NCI-H345 treated with DMSO at 0.1 percent for 48 hours (cell line): ENCODE measurements around the gene TBC1D5.
"Not testable (repeated sequence)": the region's sequence is repeated elsewhere in the genome, so short reads cannot be mapped to it uniquely, and the experiment has no call there.

ENCODE experiments used
- DNase-seq: peaks from one replicate; lab custom pipeline; 2025; ENCODE audit not compliant: unreplicated experiment; lab: John Stamatoyannopoulos, UW

Gene TBC1D5

DNA sequence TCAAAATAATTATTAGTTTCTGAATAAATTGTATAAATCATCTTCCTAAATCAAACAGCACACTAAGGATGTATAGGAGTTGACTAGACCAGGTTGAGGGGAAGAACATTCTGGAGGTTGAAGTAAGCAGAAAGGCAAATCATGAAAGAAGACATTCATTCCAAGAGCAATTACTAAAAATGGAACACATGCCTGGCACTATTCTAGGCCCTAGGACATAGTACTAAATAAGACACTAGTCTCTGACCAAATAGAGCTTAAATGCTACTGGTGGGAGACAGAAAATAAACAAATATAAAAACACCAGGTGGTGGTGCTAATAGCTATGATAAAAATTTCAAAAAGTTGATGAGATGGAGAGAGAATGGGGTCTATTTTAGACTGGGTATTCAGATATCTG, 190.1 kb downstream of the TBC1D5 start:
- DNase-seq, result no peak

DNA sequence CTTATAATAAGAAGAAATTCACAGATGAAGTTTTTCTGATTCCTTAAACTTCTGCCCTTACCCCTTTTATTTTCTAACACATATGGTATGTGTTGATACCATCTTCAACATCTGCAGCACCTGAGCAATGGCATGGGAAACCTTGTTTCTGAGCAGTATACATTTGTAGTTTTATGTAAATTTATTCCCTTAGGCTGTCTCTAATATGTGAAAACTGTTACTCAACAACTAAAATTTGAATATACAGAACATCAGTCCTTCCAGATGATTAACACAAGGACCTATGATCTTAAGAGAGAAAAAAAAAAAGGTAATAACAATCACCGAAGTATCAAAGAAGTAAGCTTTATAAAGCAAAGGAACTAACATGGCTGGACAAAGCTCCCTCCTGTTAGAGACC, 190.5 kb downstream of the TBC1D5 start:
- no peak for DNase-seq

DNA sequence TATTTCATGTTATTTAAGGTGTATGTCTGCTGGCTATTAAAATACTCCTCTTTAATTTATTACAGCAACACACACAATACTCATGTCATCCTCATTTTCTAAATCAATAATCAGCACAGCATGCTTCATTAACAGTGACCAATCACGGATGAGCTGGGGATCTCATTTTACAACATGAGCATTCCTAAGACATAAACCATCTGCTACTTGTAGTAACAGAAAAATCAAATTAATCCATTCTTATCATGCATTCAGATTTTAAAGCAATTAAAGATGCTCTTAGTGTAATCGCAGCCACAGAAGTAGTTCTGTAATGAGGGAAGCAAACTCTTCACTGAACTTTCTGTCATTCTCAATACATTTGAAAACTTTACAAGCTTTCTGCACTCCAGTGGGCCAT, 191.1 kb downstream of the TBC1D5 start:
- DNase-seq, result no peak

DNA sequence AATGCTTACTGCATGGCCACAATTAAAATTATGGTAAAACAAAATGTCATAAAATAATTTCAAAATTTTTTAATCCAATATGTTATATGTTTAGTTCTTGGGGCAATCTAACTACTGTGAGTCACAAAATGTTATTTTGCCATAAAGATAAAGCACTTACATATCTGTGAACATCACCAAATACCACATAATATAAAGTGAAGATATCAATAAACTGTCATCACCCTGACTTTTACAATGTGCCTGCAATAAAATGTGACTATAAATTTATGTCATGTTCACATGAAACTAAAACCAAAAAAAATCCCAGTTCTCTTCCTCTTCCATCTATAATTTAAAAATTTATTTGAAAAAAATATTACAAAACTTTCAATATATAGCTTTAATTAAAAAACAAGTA, 191.8 kb downstream of the TBC1D5 start:
- no peak for DNase-seq

DNA sequence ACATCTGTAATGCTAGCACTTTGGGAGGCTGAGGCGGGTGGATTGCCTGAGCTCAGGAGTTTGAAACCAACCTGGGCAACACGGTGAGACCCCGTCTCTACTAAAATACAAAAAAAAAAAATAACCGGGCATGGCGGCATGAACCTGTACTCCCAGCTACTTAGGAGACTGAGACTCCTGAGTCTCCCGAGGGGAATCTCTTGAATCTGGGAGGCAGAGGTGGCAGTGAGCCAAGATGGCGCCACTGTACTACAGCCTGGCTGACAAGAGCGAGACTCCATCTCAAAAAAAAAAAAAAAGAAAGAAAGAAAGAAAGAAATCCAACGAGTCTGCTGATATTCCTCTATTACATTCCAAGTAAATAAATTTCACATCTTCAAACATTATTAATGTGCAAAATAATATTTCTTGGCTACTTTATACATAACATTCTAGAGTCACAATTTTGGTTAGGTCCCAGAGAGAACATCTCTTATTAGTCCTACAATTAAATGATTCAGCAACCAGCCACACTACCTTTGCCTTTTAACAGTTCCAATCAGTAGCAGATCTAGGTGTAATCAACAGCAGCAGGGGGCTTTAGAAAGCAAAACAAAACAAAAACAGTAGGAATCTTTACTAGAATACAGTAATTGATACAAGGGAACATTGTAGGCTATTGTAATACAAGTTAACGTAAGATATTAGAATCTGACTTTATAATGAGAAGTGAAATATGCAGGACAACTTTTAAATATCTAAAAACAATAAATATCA, 195.8 kb downstream of the TBC1D5 start:
- DNase-seq, result no peak

DNA sequence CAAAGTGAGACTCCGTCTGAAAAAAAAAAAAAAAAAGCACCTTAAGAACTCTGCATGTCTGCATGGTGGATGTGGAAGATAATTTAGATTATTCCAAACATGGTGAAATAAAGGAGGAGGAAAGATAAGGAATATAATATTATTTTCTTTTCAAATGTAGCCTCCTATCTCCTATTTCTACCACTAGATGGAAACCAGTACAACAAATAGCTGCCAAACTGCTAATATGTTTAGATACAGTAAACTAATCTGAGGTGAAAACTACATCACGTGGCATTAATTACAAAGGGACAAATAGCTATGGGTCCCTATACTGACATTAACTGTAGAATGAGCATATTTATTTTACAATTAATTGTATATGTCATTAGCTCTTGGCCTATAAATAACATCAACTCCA, 197.8 kb downstream of the TBC1D5 start:
- DNase-seq, result no peak

DNA sequence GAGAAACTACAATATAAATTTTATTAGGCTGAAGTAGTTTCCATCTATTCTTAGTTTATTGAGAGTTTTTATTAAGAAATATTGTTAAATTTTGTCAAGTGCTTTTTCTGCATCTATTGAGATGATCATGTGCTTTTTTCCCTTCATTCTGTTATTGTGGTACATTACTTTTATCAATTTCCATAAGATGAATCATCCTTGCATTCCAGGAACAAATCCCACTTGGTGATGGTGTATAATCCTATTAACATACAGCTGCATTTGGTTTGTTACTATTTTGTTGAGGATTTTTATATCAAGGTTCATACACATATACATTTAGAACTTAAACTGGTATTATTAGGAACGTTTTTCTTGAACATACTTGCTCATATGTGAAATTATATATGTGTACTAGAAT, 199.8 kb downstream of the TBC1D5 start:
- DNase-seq, result no peak

DNA sequence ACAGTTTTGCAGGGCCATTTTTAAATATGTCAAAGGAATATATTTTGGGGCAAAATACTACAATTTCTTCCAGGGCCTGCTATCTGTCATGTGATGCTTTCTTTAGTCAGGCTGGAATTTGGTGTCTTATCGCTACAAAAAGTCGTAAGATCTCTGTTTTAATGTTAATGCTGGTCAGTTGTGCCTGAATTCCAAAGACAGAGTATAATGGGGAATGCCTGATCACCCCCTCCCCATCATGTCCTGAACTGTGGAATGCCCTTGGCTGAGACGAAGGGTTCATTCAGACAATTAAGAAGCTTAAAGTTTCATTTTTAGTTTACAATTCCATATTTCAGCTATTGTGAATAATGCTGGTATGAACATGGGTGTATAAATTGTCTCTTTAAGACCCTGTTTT, 203.0 kb downstream of the TBC1D5 start:
- DNase-seq, result no peak

DNA sequence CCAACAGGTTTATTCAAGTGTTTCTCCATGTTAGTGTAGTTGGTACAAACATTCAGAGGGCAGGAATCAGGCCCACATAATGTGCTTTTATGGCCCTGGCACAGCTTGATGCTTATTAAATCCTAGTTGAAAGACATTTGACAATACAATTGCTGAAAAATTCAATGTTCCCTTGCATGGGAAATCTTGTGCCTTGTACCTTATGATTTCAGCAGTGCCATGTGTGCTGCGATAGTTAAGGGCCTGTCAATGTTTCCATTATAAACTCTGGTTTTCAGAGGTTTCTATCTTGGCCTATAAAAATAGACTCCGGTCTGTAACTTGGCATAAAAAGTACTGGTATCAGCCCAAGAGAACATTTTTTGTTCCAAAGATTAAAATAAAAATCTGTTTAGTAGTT, 207.2 kb downstream of the TBC1D5 start:
- no peak for DNase-seq

DNA sequence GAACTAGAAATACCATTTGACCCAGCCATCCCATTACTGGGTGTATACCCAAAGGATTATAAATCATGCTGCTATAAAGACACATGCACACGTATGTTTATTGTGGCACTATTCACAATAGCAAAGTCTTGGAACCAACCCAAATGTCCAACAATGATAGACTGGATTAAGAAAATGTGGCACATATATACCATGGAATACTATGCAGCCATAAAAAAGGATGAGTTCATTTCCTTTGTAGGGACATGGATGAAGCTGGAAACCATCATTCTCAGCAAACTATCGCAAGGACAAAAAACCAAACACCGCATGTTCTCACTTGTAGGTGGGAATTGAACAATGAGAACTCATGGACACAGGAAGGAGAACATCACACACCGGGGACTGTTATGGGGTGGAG, 210.0 kb downstream of the TBC1D5 start:
- not testable (repeated sequence) for DNase-seq

DNA sequence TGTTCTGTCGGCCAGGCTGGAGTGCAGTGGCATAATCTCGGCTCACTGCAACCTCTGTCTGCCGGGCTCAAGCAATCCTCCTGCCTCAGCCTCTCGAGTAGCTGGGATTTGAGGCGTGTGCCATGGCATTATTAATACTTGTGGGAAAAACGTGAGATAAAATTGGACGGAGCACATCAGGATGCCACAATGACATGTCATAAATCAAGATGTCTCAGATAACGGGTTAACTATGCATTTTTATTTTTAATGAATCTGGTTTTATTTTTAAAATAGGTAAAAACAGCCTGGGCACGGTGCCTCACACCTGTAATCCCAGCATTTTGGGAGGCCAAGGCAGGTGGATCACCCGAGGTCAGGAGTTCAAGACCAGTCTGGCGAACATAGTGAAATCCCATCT, 212.8 kb downstream of the TBC1D5 start:
- DNase-seq, result no peak

DNA sequence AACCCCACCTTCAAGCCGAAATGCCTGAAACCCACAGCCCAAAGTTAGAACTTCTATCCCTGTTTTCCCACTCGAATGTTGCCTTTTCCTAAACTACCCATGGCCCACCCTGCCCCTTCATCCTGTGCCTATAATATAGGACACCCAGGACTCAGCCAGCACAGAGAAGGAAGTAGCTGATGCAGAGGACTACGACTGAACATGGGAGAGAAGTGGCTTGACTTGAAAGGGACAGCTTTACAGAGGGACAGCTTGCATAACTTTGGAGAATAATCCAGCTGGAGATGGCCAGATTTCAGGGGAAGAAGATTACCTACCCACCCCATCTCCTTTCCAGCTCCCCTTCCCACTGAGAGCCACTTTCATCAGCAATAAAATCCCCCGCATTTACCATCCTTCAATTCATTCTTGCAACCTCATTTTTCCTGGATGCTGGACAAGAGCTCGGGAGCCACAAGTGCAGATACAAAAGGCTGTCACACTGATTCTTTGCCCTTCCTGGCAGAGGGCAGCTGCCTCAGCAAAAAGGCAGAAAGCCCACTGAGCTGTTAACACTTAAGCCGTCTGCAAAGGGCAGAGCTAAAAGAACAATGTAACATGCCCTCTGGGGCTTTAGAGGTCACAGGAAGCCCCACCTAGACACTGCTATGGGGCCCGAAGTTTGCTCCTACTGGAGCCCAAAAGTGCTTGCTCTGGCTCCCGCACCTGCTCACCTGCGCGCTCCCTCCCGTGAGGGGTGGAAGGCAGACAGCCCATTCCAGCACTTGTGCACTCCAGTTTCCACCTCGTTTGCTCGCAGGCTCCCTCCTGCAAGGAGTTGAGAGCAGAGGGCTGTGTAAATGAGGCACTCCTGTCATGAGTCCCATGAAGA, 224.0 kb downstream of the TBC1D5 start:
- no peak for DNase-seq

DNA sequence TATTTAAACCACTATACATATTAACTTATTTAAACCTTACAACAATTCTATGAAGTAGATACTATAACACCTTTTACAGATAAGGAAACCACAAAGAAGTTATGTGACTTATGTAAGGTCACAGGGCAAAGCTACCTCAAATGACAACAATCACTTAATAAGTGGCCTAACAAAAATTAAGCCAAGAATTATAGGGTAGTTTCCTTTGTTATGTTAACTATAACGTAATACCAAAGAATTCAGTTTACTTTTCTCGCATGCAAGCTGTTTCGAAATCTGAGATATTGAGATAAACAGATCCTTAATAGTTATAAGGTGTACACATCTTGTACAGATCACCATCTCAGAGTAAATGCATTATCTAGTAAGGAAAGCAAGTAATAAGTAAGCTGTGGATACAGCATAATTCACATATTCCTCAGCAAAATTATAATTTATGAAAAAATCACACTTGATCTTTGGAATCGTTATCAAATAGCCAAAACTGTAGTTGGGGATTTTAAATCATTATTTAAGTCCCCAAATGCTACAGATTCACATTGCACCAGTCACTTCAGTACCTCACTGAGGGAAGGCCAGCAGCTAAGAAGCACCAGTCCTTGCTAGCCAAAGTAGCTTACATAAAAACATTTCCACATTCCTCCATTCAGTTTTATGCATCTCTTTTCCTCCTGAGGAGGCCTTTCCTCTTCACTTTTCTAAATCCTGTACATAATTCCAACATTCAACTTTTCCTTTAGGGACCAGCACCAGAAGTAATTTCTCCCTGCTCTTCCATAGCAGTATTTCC, 226.8 kb downstream of the TBC1D5 start:
- no peak for DNase-seq

DNA sequence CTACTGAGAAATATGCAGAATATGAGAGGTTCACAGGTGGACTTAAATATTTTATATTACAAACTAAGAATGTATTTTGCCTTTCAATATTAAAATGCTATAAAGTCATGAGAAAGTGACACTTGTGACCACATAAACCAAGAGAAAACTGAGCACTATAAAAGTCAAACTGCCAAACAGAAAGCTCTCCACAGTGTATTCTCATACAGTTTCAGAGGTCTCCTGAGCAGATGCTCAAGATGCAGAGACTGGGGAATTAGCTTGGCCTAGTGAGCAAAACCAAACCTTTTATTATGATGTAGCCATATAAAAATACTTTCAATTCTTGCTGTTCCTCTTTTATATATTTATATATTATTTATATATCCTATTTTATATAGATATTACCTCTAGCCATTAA, 227.8 kb downstream of the TBC1D5 start:
- DNase-seq, result no peak

DNA sequence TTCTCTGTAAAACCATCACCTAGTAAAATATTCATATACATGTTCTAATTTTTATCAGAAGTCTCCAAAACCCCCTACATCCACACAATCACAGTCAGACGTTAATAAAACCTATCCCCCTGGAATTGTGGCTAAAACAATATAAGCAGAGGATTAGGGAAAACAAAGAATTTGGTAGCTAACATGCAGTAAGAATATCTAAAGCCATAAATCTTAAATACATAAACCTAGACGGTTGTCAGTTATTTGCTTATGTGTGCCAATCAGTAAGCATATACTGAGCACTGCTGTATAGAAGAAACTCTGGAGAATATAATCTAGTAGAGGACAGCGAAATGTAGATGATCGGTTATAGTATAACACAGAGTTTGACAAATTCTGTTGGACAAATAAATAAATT, 232.2 kb downstream of the TBC1D5 start:
- DNase-seq, result no peak

DNA sequence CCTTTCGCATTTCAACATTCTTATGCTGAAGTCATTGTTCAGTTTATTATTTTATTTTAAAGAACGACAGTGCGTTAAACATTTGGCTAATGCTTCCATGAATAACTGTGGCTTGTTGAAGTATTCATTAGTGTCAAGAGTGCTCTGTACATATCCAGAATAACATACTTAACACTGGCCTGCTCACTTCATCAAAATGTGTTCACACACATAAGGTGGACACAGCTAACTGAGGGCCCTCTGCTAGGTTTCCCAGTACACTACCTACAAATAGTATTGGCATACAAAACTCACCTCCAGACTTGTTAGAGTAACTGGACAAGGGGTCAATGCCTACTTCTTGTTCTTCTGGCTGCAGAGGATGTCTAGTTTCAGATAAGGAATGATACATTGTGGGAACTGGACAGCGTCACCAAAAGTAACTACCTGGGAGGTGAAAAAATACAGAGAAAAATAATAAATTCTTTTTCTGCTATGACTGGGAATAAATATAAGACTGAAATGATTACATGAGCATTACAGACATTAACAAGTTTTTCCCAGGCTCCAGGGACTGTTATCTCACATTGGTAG, 234.2 kb downstream of the TBC1D5 start:
- DNase-seq, result no peak

DNA sequence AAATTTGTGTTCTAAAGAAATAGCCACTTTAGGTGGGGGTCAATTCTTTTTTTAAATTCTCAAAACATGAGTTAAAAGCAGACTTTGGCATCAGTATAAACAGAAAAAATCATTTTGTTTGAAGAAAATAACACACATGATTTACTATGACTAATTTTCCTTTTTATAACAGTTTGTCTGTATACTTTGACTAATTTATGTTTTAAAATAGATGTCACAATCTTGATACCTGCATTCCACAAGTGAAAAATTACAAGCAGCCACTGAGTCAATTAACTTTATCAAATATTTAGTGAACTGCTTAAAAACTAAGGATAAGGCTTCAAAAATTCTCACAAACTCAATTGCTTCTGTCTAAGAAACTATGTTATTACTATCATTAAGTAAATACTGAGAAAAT, 235.0 kb downstream of the TBC1D5 start:
- DNase-seq, result no peak

DNA sequence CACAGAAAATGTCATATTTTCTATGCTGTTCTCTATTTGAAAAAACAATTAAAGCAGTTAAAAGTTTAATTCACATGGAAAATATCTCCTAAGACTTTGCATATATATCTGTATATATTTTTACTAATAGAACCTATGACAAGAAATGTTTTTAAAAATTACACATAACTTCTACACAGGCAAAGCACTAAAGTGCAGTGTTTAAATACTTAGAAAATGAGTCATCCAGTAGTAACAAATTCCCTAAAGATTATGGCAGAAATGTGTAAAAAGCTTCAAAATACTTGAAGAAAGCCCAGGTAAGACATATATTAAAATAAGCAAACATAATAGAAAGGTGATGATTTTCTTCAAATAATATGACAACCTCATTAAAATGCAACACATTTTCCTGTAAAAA, 236.6 kb downstream of the TBC1D5 start:
- no peak for DNase-seq

DNA sequence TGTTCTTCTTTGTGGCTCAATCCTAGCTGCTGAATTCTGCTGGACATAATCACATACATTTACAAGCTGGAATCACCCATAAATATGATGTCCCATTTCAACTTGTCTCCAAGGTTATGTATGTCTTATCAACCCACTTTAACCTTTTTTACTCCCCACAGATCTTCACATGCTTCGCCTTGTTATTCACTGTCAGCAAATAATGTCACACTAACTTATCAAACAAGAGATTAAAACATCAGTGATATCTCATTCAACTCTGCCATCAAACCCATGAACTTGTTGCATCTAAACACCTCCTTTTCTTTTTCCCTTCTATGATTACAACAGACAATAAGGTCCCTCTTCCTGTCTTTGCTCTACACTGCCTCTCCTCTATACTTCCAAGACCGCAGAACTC, 240.7 kb downstream of the TBC1D5 start:
- no peak for DNase-seq

DNA sequence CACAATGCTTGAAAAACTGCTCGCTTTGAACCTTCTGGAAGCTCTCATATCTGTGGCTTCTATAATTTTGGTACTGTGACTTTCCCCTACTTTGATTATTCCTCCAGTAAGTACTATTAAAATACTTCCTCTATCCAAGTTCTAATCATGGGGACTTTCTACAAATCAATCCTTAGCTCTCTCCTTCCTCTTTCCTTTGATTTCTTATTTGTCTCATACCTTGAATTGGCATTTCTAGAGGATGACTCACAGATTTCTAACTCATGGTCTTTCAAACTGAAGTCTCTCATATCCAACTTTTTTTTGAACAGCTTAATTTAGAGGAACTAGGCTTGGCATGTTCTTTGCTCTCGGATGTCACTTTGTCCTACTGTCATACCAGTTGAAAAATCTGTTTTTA, 241.8 kb downstream of the TBC1D5 start:
- no peak for DNase-seq

DNA sequence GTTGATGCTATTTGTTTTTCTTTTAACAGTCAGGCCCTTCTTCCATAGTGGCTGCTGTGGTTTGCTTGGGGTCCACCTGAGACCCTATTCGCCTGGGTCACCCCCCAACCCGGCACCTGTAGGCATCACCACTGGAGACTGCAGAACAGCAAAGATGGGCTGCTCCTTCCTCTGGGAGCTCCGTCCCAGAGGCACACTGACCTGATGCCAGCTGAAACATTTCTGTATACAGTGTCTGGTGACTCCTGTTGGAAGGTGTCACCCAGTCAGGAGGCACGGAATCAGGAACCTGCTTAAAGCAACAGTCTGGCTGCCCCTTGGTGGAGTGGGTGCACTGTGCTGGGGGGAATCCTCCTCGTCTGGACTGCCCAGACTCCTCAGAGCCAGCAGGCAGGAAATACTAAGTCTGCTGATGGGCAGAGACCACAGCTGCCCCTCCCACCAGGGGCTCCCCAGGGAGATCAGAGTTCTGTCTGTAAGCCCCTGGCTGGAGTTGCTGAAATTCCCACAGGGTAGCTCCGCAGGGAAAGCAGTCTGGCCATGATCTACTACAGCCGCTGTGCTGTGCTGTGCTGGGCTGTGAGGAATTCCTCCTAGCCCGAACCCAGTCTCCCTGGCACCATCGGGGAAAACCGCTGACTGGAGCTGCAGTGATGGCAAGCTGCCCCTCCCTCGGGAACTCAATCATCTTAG, 248.2 kb downstream of the TBC1D5 start:
- DNase-seq, result no peak
